Fibroblast of the aortic adventitia (primary cell): Measurements from ENCODE around the gene NAGPA. TPM values are rescaled to one million over a fixed set of nuclear protein-coding genes. Genes with fewer than 3 reads are reported as not detected.

Experiments
- DNase-seq: peaks from one replicate; pipeline ENCODE4 v3.0.0-alpha.2; 2010; ENCODE audit warnings: low read depth
- H3K4me3 ChIP-seq: 2 replicates; pipeline ENCODE4 v1.5.1; 2011; ENCODE audit warnings: low read depth, mild to moderate bottlenecking, control low read depth, low read length, moderate library complexity
- total RNA-seq: library from RNA; depleted of rRNA; stranded (reverse); fragments of >200 nt; gene quantifications from 2 replicates; pipeline ENCODE4 v1.2.3, GENCODE V29; 2012; ENCODE audit warnings: low replicate concordance
- TF ChIP-seq, protein P1 (sequence below): IDR thresholded peaks from 2 replicates; pipeline ENCODE4 v1.5.1; 2011; ENCODE audit warnings: mild to moderate bottlenecking, low read length, control low read depth, inconsistent platforms; ENCODE audit not compliant: insufficient read depth

NAGPA gene
- total RNA-seq, 1 donor: 16.8 TPM

DNA sequence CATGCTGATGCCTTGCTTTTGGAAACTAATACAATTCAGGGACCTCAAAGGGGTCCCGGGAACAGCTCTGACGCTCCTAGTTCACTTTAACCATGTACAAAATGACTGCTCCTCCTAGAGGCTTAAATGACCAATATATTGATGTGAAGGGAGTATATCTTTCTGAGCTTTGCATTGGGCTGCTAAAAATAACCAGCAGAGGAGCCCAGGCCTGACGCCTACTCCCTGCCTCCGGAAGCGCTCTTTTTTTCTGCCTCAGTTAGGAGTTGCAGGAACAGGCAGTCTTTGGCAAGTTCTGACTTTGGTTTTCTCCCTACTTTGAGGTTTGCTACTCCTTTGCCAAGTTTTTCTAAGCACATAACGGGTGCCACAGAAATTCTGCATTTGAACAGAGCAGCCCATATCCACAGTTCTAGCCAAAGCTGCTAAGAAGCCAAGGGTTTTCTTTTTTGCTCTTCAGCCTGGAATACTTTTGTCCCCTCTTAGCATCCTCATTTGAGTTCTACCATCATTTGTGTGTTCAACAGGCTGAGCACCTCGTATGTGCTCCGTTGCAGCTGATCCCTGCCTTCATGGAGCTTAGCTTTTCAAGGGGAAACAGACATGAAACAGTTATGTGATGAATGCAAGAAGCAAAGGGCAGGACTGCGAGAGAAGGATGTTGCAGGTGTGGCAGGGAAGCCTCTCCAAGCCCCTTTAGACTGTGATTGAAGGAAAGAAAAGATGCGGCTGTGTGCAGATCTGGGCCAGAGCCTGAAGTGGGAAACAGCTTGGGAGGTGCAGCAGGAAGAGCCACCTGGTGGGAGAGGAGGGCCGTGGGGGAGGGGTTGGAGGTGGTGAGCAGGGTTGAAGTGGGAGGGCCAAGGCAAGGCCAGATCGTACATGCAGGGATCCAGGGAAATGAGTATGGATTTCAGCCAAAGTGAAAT is 2.8 kb upstream of the NAGPA start:
- DNase-seq: peak; percentile 48
- no peak overlapping the region for H3K4me3 ChIP-seq
- TF ChIP-seq, protein P1, sequence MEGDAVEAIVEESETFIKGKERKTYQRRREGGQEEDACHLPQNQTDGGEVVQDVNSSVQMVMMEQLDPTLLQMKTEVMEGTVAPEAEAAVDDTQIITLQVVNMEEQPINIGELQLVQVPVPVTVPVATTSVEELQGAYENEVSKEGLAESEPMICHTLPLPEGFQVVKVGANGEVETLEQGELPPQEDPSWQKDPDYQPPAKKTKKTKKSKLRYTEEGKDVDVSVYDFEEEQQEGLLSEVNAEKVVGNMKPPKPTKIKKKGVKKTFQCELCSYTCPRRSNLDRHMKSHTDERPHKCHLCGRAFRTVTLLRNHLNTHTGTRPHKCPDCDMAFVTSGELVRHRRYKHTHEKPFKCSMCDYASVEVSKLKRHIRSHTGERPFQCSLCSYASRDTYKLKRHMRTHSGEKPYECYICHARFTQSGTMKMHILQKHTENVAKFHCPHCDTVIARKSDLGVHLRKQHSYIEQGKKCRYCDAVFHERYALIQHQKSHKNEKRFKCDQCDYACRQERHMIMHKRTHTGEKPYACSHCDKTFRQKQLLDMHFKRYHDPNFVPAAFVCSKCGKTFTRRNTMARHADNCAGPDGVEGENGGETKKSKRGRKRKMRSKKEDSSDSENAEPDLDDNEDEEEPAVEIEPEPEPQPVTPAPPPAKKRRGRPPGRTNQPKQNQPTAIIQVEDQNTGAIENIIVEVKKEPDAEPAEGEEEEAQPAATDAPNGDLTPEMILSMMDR: no peak

DNA sequence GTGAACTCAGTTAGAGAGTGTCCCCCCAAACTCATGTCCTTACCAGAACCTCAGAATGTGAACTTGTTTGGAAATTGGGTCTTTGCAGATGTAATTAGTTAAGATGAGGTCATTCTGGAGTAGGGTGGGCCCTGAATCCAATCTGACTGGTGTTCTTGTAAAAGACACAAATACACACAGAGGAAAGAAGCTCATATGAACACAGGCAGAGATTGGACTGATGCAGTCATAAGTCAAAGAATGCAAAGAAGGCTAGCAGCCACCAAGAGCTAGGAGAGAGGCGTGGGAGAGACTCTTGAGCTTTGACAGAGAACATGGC is 2.1 kb upstream of the NAGPA start:
- TF ChIP-seq, protein P1: no peak
- no peak overlapping the region for H3K4me3 ChIP-seq
- DNase-seq: no peak

DNA sequence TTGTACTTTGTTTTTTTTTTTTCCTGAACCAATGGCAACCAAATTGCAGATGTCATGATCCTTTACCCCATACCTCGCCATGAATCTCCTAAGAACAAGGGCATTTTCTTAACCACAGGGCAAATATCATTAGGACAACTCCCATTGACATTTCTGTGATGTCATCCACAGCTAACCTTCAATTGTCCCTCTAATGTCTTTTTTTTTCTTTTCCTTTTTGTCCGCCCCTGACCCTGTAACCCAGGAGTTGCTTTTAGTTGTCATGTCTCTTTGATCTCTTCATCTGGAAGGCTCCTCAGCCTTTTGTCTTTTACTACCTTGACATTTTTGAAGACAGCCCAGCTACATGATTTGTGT is 410 bp upstream of the NAGPA start:
- TF ChIP-seq, protein P1: no peak
- peak overlapping the region; percentile 82 for H3K4me3 ChIP-seq
- no peak for DNase-seq

DNA sequence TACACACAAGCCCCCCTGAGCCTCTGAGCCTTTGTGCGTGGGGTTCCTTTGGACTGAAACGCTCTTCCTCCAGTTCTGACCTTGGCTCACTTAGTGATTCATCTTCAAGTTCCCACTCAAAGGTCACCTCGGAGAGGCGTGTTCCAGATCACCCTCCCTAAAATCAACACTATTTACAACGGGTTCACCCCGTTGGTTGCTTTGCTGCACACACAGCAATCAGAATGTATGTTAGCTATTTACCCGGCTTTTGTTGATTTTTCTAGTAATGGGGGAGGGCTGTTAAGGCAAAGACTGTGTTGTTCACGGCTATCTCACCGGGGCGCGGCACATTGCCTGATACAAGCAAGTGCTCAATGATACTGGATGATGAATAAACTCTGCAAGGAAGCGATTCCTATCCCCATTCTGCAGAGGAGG is 977 bp downstream of the NAGPA start:
- peak overlapping the region; percentile 82 for H3K4me3 ChIP-seq
- TF ChIP-seq, protein P1: no peak
- no peak for DNase-seq

DNA sequence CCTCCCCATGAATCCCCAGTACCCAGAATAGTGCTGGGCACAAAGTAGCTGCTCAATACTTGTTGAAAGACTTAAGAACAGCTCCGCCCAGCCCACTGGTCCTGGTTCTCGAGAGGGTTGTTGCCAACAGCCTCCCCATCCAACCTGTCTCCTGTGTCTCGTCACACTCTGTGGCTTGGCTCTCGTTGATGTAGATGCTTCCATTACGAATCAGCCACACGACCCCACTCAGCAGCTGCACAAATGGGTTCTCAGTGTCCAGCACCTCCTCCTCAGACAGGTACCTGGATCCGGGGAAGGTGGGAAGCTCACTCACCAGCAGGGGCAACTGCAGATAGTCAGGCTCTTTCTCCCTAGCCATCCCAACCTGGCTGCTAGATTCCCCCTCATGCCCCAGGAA is 2.1 kb downstream of the NAGPA start:
- H3K4me3 ChIP-seq: no peak overlapping the region
- TF ChIP-seq, protein P1: no peak
- no peak for DNase-seq

DNA sequence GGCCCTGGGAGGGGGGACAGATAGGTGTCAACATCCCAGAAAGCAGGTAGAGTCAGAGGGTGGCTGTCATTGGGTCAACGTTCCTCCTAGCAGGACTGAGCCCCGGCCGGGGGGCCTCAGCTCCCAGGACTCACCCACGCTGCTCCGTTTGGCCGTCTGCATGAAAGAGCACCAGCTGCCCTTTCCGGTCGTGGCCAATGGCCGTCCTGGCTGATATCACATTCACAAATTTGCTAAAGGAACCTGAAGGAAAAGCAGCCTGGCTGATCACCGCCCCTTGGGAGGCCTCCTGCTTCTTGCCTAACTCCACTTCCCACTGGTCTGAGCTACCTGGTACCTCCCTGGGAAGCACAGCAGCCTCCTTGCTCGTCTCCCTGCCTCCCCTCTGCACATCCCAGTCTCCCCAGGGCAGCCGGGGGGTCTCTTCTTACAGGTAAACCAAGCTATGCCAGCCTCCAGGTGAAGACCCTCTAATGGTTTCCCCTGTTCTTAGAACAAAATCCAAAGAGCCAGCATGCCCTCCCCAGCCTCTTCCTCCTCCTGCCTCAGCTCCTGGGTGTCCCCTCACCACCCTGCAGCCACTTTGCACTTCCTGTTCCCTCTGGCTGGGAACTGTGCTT is 3.4 kb downstream of the NAGPA start:
- TF ChIP-seq, protein P1: no peak
- no peak overlapping the region for H3K4me3 ChIP-seq
- DNase-seq: no peak
